ENCODE data around the gene DTD1. TPM values are rescaled to one million over a fixed set of nuclear protein-coding genes. Genes with fewer than 3 reads are reported as not detected.

DTD1 gene
- polyA plus RNA-seq, 1 donor, result 17.4 TPM

GRCh38 chr20:18677126-18677525 lies 89.3 kb downstream of the DTD1 start:
- no peak for DNase-seq
- no peak overlapping the region for H3K27ac ChIP-seq (ENCODE audit: low read length)
- H3K36me3 ChIP-seq (ENCODE audit: control insufficient read depth, insufficient read depth, low read length), result no peaks in the 10 kb centered on the region
- no peaks in the 10 kb centered on the region for H3K27me3 ChIP-seq (ENCODE audit: control insufficient read depth, insufficient read depth, low read length)
- WGBS (ENCODE audit: insufficient coverage, low lambda C conversion rate), result no CpG with 5 or more reads among the region's 4 CpGs
- H3K4me3 ChIP-seq (ENCODE audit: low read length), result no peak overlapping the region
- no peaks in the 10 kb centered on the region for H3K4me1 ChIP-seq (ENCODE audit: control insufficient read depth, insufficient read depth, low read length)
- H3K9me3 ChIP-seq (ENCODE audit: control insufficient read depth, low read depth, low read length), result no peaks in the 10 kb centered on the region

- H3K27ac ChIP-seq (ENCODE audit: low read length), result no peak overlapping the region
- no peaks in the 10 kb centered on the region for H3K9me3 ChIP-seq (ENCODE audit: control insufficient read depth, low read depth, low read length)
- 75% methylated on average over 3 of the region's 10 CpGs for WGBS (ENCODE audit: insufficient coverage, low lambda C conversion rate)
- H3K27me3 ChIP-seq (ENCODE audit: control insufficient read depth, insufficient read depth, low read length), result no peaks in the 10 kb centered on the region
- peak; percentile 28 to 79 for DNase-seq
- no peaks in the 10 kb centered on the region for H3K36me3 ChIP-seq (ENCODE audit: control insufficient read depth, insufficient read depth, low read length)
- H3K4me3 ChIP-seq (ENCODE audit: low read length), result no peak overlapping the region
- H3K4me1 ChIP-seq (ENCODE audit: control insufficient read depth, insufficient read depth, low read length), result no peaks in the 10 kb centered on the region
Observed at GRCh38 chr20:18678549-18679419, 90.9 kb downstream of the DTD1 start.

GRCh38 chr20:18683839-18684238 lies 96.0 kb downstream of the DTD1 start:
- H3K27ac ChIP-seq (ENCODE audit: low read length), result no peak overlapping the region
- H3K9me3 ChIP-seq (ENCODE audit: control insufficient read depth, low read depth, low read length), result no peaks in the 10 kb centered on the region
- H3K36me3 ChIP-seq (ENCODE audit: control insufficient read depth, insufficient read depth, low read length), result no peaks in the 10 kb centered on the region
- no peak for DNase-seq
- H3K4me3 ChIP-seq (ENCODE audit: low read length), result no peak overlapping the region
- H3K4me1 ChIP-seq (ENCODE audit: control insufficient read depth, insufficient read depth, low read length), result no peaks in the 10 kb centered on the region
- H3K27me3 ChIP-seq (ENCODE audit: control insufficient read depth, insufficient read depth, low read length), result no peaks in the 10 kb centered on the region

- 80% methylated on average over 1 of the region's 2 CpGs for whole genome bisulfite sequencing (ENCODE audit: insufficient coverage, low lambda C conversion rate)
- no peaks in the 10 kb centered on the region for H3K9me3 ChIP-seq (ENCODE audit: control insufficient read depth, low read depth, low read length)
- DNase-seq, result peak in 1 of 2 donors; percentile 9
- H3K27ac ChIP-seq (ENCODE audit: low read length), result no peak overlapping the region
- H3K4me1 ChIP-seq (ENCODE audit: control insufficient read depth, insufficient read depth, low read length), result no peaks in the 10 kb centered on the region
- H3K27me3 ChIP-seq (ENCODE audit: control insufficient read depth, insufficient read depth, low read length), result no peaks in the 10 kb centered on the region
- no peak overlapping the region for H3K4me3 ChIP-seq (ENCODE audit: low read length)
- no peaks in the 10 kb centered on the region for H3K36me3 ChIP-seq (ENCODE audit: control insufficient read depth, insufficient read depth, low read length)
Observed at GRCh38 chr20:18684775-18685174, 96.9 kb downstream of the DTD1 start.

- H3K27ac ChIP-seq (ENCODE audit: low read length), result no peak overlapping the region
- H3K4me3 ChIP-seq (ENCODE audit: low read length), result no peak overlapping the region
- H3K27me3 ChIP-seq (ENCODE audit: control insufficient read depth, insufficient read depth, low read length), result no peaks in the 10 kb centered on the region
- H3K4me1 ChIP-seq (ENCODE audit: control insufficient read depth, insufficient read depth, low read length), result no peaks in the 10 kb centered on the region
- no peaks in the 10 kb centered on the region for H3K36me3 ChIP-seq (ENCODE audit: control insufficient read depth, insufficient read depth, low read length)
- no peaks in the 10 kb centered on the region for H3K9me3 ChIP-seq (ENCODE audit: control insufficient read depth, low read depth, low read length)
- no CpG with 5 or more reads among the region's 5 CpGs for WGBS (ENCODE audit: insufficient coverage, low lambda C conversion rate)
- no peak for DNase-seq
Observed at GRCh38 chr20:18685406-18685805, 97.6 kb downstream of the DTD1 start.

- Histone ChIP-seq H3K4me3 (ENCODE audit: low read length) (no peak overlapping the region), H3K36me3 (ENCODE audit: control insufficient read depth, insufficient read depth, low read length) (no peaks in the 10 kb centered on the region), H3K9me3 (ENCODE audit: control insufficient read depth, low read depth, low read length) (no peaks in the 10 kb centered on the region), H3K27me3 (ENCODE audit: control insufficient read depth, insufficient read depth, low read length) (no peaks in the 10 kb centered on the region), H3K4me1 (ENCODE audit: control insufficient read depth, insufficient read depth, low read length) (no peaks in the 10 kb centered on the region), H3K27ac (ENCODE audit: low read length) (no peak overlapping the region)
- DNase-seq, result no peak
- no CpG with 5 or more reads among the region's 1 CpG for WGBS (ENCODE audit: insufficient coverage, low lambda C conversion rate)
Observed at GRCh38 chr20:18686696-18687095, 98.8 kb downstream of the DTD1 start.

GRCh38 chr20:18688676-18689075 lies 100.8 kb downstream of the DTD1 start:
- H3K4me1 ChIP-seq (ENCODE audit: control insufficient read depth, insufficient read depth, low read length), result no peaks in the 10 kb centered on the region
- H3K9me3 ChIP-seq (ENCODE audit: control insufficient read depth, low read depth, low read length), result no peaks in the 10 kb centered on the region
- H3K27ac ChIP-seq (ENCODE audit: low read length), result no peak overlapping the region
- 83% methylated on average over 1 of the region's 3 CpGs for WGBS (ENCODE audit: insufficient coverage, low lambda C conversion rate)
- H3K4me3 ChIP-seq (ENCODE audit: low read length), result no peak overlapping the region
- H3K27me3 ChIP-seq (ENCODE audit: control insufficient read depth, insufficient read depth, low read length), result no peaks in the 10 kb centered on the region
- no peaks in the 10 kb centered on the region for H3K36me3 ChIP-seq (ENCODE audit: control insufficient read depth, insufficient read depth, low read length)
- DNase-seq, result no peak

GRCh38 chr20:18689557-18689956 lies 101.7 kb downstream of the DTD1 start:
- Histone ChIP-seq H3K4me3 (ENCODE audit: low read length) (no peak overlapping the region), H3K9me3 (ENCODE audit: control insufficient read depth, low read depth, low read length) (no peaks in the 10 kb centered on the region), H3K4me1 (ENCODE audit: control insufficient read depth, insufficient read depth, low read length) (no peaks in the 10 kb centered on the region), H3K36me3 (ENCODE audit: control insufficient read depth, insufficient read depth, low read length) (no peaks in the 10 kb centered on the region), H3K27me3 (ENCODE audit: control insufficient read depth, insufficient read depth, low read length) (no peaks in the 10 kb centered on the region), H3K27ac (ENCODE audit: low read length) (no peak overlapping the region)
- no CpG with 5 or more reads among the region's 1 CpG for WGBS (ENCODE audit: insufficient coverage, low lambda C conversion rate)
- DNase-seq, result no peak

GRCh38 chr20:18692447-18692846 lies 104.6 kb downstream of the DTD1 start:
- Histone ChIP-seq H3K36me3 (ENCODE audit: control insufficient read depth, insufficient read depth, low read length) (no peaks in the 10 kb centered on the region), H3K27ac (ENCODE audit: low read length) (no peak overlapping the region), H3K27me3 (ENCODE audit: control insufficient read depth, insufficient read depth, low read length) (no peaks in the 10 kb centered on the region), H3K9me3 (ENCODE audit: control insufficient read depth, low read depth, low read length) (no peaks in the 10 kb centered on the region), H3K4me1 (ENCODE audit: control insufficient read depth, insufficient read depth, low read length) (no peaks in the 10 kb centered on the region), H3K4me3 (ENCODE audit: low read length) (no peak overlapping the region)
- DNase-seq, result no peak
- no CpG with 5 or more reads among the region's 1 CpG for WGBS (ENCODE audit: insufficient coverage, low lambda C conversion rate)

GRCh38 chr20:18694071-18694470 lies 106.2 kb downstream of the DTD1 start:
- no peaks in the 10 kb centered on the region for H3K27me3 ChIP-seq (ENCODE audit: control insufficient read depth, insufficient read depth, low read length)
- no peaks in the 10 kb centered on the region for H3K9me3 ChIP-seq (ENCODE audit: control insufficient read depth, low read depth, low read length)
- no peaks in the 10 kb centered on the region for H3K36me3 ChIP-seq (ENCODE audit: control insufficient read depth, insufficient read depth, low read length)
- no peak overlapping the region for H3K27ac ChIP-seq (ENCODE audit: low read length)
- no peak overlapping the region for H3K4me3 ChIP-seq (ENCODE audit: low read length)
- H3K4me1 ChIP-seq (ENCODE audit: control insufficient read depth, insufficient read depth, low read length), result no peaks in the 10 kb centered on the region
- no peak for DNase-seq
- no CpG with 5 or more reads among the region's 6 CpGs for WGBS (ENCODE audit: insufficient coverage, low lambda C conversion rate)

GRCh38 chr20:18695175-18695574 lies 107.3 kb downstream of the DTD1 start:
- no peak for DNase-seq
- H3K27me3 ChIP-seq (ENCODE audit: control insufficient read depth, insufficient read depth, low read length), result no peaks in the 10 kb centered on the region
- no CpG with 5 or more reads among the region's 5 CpGs for WGBS (ENCODE audit: insufficient coverage, low lambda C conversion rate)
- no peaks in the 10 kb centered on the region for H3K36me3 ChIP-seq (ENCODE audit: control insufficient read depth, insufficient read depth, low read length)
- no peak overlapping the region for H3K4me3 ChIP-seq (ENCODE audit: low read length)
- no peak overlapping the region for H3K27ac ChIP-seq (ENCODE audit: low read length)
- no peaks in the 10 kb centered on the region for H3K9me3 ChIP-seq (ENCODE audit: control insufficient read depth, low read depth, low read length)
- H3K4me1 ChIP-seq (ENCODE audit: control insufficient read depth, insufficient read depth, low read length), result no peaks in the 10 kb centered on the region

Measured in large intestine (tissue), 3 donors.